GM19240 (cell line): ENCODE data around the gene LRIG3.

Source experiments
- DNase-seq: peaks from one replicate; pipeline ENCODE4 v3.0.0; 2011; ENCODE audit warnings: low spot score; ENCODE audit not compliant: insufficient read length

LRIG3 gene

DNA sequence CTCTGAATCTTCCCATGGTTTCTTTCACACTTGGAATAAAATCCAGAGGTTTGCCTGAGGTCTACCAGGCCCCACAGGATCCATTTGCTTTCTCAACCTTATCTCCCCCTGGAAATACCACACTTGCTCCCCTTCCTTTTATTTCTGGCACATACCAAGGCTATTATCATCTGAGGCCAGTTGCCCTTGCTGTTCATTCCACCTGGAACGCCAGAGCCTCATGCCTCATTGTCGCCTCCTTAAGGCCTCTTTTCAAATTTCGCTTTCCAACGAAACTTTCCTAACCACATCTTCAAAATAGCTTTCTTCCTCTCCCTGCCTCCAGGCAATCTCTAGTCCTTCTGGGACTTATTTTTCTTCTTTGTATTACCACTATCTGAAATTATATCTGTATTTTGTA is 11.2 kb upstream of the LRIG3 start:
- no peak for DNase-seq

DNA sequence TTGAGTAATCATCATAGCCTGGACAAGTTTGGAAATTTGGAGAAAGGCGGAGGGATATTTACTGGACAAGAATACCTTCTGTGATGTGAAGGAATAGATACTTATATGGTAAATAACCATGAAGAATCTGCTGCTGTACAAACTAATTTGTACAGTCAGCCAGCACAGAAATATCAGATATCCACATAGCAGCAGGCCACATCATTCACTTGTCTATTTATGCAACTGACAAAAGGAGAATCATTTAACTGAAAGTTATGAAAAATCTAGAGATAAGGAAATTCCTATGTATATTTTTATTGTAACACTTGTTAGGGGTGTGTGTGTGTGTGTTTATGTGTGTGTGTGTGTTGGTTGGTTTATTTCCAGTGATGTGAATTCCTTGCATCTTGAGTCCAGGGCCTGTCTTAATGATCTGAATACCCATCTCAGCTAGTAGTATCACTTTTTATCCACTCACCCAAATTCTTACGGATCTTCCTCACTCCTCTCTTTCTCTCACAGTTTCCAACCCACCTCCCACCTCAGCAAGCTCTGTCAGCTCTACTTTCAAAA is 10.5 kb upstream of the LRIG3 start:
- no peak for DNase-seq

DNA sequence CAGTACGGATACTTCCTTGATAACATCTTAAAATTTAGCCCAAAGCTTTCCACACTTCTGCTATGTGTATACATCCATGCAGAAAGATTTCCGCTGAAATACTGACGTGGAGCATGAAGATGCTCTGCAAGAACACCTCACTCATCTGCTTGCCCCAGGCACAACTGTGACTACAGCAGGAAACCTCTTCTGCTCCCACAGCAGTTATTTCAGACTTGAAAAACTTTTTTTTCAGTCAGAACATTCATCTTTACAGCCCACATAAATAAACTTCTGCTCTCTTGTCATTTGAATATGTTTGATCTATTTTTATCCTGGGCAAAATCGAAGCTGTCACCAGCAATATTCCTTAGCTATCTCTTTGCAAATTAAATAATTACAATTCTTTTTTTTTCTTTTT is 6.8 kb upstream of the LRIG3 start:
- no peak for DNase-seq

DNA sequence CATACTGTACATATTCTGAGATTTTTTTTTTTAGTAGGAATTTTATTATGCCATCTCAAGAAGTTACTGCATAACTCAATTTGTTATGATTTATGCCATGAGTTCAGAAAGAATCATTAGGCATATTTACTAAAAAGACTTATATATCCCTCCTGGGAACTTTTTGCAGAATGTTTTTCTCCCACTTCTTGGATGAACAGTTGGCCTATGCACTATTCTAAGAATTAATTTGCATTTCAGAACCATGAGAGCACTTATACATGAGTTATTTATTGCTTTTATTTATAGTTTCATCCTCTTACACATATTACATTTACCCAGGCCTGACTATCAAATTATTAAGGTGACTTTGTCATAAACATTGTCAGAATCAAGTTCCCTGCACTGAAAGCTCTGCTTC is 6.3 kb upstream of the LRIG3 start:
- no peak for DNase-seq

DNA sequence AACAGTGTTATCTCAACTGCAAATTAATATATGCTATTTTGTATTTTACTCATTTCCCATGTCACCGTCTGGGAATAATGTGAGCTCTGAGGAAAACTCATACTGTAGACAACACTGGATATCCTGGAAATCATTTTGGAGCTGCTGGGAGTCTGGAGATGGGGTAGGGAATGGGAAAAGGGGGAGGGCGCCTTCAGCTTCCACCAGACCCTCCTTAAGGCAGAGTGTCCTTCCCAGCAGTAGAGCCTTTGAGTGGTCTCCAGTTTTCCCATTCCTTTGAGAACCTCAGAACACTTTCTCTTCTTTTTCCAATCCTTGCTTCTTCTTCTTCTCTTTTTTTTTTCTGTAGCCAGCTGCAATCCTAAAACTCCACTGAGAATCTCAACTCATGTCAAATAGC is 5.4 kb upstream of the LRIG3 start:
- no peak for DNase-seq

DNA sequence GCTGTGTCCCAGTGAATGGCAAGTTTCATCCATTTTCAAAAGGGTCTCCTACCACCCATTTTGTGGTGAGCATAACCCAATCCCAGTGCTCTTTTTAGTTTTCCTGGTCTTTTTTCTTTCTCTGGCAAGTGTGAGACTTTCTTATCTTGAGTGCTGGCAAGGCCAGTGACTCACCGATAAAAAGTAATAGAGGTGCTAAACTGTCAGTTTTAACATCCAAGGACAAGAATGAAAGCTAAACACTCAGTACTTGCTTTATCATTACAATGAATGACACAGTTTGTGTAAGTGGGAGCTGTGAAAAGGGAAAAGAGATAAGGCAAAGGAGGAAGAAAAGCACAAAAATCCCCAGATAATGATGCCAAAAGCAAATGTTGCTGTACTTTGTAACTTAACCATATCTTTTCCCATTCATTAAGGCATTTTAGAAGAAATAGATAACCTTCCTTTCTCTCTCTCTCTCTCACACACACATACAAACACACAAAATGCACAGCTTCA is 4.9 kb upstream of the LRIG3 start:
- DNase-seq: no peak

DNA sequence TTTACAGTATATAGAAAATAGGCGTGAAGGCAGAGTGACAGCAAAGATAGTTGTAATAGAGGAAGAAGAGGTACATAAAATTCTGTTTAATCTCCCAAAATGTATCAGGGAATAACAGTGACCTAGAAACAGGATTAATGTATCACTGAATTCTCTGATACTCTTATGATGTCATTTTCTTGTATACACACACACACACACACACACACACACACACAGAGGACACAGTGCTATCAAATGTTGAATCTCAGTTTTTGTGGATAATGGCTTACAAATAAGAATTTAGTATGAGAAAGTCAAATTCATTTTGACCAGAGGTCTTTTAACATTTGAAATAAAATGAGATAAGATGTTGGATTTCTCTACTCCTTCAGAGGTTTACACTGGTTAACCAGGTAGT is 4.3 kb upstream of the LRIG3 start:
- no peak for DNase-seq

DNA sequence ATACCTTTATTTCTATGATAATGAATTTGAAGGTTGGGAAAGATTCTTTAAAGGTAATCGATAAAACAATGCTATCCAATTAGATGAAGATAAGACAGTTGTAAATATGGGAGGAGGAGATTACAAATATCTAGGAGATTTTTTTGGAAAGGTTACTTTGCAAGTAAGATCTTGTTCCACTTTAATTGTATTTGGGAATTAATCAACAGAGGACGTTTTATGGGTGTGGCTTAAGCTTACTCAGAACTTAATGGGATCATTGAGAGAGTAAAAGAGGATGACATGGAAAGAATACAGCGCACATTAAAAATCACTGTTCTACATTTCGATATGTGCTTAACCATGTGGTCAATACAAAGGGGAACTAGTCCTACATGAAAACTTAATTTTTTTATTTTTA is 3.5 kb upstream of the LRIG3 start:
- DNase-seq: no peak

DNA sequence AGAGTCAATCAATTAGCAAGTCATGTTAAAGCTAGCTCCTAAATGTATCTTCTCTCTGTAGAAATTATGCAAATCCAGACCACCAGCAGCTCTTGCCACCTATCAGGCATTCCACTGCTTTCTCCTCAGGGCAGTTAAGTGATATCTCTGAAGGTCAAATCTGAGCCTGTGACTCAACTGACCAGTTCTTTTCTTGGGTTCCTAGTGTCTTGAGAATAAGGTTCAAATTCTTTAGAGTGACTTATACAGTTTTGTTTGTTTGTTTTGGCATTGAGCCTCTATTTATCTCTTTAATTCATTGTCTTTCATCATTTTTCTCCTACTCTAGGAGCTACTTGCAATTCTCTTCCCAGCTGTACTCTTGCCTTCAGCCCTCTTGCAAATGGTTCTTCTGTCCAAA is 2.5 kb upstream of the LRIG3 start:
- no peak for DNase-seq

DNA sequence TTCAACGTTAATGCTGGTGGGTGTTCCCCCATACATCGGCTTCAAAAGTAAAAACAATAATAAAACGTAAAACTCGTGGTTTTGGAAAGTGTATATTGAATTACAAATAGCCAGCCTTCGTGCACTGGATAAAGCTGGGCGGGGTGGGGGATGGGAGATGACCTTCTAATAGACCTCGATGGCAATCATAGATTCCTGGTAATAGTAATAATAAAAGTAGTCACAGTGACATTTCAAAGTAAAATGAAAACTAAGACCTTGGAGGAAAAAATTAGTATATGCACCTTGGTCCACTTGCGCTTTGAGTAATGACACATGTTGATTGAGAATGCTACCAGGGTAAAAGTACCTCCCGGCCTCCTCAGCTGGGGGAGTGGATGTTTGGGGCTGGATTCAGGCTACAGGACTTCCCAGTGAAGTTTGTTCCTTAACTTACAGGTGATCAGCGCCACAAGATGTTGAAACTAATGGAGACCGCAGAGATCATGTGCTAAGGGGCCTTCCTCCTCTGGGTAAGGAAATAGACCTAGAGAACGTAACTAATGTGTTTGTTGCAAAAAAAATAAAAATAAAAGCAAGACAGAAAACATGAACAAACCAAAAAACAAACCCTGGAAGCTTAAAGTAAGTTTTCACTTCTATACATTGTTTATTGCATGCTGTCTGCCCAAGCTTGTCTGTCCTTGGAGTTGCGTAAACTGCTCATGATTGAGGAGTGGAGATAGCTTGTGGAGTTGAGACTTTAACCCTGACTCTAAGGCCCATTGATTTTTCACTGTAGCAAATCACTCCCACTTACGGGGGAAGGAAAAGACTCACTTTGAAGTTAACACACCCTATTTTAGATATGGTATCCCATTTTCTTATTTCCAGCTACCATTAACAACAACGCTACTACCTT is 907 bp upstream of the LRIG3 start:
- no peak for DNase-seq

DNA sequence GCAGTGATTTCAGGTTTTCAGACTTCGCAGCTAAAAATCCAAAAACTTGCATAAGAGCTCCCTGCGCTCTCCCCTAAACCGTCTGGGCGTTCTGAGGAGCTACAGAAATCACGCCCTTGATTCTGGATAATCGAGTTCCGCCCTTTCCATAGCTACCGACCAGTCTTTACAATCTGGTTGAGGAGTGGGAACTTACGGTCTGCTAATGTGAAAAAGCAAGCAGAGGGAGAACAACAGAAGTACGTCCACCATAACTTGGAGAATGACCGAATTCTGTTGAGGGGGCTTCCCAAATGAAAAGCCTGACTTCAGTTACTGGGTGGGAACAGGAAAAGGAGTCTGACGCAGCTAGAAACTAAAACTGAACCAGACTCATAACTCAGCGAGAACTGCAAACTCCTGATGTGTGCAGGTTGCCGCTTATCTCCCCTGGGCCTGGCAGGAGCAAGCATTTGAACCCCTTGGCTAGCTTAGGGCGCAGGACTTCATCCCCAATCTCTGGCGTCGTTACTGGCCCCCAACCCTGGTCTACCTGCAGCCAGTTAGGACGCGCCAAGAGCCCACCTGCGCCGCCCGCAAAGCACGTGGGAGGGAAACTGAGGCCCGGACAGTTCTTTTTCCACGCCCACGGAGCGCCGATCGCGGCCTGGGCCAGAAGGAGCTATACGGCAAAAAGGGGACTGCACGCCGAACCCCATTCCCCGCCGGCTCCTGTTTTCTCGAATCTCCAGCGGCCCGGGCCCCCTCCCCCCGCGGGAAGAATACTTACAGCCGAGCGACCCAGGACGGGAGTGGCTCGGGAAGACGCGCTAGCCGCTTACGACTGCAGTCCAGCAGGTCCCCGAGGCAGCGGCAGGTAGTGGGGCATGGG is 838 bp downstream of the LRIG3 start:
- DNase-seq: no peak

DNA sequence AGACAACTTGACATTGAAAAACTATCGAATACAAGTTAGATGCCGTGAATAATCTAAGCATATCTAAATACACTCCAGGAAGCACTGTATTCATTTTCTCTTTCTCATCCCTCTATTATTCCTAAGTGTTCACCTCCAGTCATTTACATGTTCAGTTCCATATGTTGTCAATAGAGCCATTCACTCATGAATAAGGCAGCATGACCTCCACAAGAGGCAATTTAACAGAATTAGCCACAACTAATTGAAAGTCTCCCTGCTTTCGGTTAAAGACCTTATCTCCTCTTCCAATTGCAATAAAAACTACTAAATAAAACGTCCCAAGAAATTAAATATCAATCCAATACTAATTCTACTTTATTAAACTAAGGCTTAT is 1.8 kb downstream of the LRIG3 start:
- DNase-seq: no peak

DNA sequence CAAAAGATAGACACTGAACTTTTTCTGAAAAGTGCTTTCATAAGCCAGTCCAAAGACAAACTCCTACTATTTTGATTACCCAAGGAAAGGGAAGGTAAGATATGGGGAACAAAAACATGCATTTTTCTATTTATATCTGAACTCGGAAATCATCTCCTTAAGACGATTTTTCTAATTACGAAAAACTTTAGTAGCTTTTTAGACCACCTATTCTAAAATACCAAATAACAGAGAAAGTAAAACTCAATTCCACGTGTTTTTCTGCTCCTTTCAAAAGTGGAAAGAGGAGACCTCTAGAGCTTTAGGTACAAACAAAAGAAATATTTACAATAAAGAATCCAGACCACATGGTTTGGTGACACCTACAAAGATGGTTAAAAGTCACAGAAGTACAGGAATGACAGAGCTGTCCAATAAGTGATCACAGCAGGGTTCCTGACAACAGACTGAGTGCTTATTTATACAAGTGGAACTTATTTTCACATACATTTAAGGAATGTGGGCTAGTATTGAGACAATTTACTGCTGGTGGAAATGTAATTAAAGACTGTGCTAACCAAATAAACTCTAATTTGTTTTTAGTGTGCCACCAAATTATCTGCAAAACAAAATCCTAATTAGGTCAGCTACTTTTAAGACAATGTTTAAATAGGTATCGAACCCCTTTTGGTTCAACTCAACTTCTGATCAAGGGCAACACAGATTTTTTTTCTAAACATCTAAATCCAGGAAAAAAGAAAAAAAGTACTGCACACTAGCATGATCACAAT is 2.4 kb downstream of the LRIG3 start:
- DNase-seq: no peak

DNA sequence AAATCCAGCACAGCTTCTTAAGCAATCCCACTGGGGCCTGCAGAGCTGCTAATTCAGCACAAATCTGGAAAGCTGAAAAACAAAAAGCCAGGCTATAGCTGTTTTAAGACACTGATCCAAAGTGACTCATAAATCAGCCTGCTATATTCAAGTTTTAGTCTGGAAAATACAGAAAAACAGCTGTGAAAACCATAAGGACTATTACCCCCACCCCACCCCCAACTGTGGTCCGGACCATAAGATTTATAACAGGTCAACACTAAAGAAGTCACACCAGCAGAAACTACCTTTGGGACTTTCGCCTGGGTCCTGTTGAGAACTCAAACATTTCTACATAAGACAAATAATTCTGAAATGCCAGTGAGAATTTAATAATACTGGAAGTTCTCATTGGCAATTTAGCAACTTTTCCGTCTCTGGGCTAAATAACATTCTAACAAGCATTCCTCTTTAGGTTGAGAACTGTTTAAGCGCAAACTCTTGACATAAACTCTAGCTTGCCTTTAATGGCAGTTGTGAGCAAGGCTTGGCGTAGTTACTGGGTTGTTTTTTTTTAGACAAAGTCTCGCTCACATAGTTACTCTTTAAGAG is 3.3 kb downstream of the LRIG3 start:
- no peak for DNase-seq

DNA sequence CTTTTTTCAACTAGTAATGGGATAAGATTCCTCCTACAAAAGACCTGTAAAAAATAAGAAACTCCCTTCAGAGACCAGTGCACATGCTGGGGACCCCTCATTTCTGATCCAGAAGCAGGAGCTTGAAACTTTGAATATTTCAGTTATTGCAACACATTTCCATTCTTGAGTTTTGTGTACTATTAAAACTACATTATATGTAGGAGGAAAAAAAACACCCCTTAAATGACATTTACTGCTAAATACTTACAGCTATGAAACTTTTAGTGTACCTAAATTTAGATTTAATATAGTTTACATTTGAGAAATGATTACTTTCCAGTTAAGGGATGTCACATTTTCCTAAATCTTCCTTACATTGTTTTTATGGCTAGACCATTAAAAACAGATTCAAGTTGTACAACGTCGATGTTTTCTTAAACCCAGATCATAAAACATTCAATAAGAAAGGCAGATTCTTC is 4.1 kb downstream of the LRIG3 start:
- no peak for DNase-seq

DNA sequence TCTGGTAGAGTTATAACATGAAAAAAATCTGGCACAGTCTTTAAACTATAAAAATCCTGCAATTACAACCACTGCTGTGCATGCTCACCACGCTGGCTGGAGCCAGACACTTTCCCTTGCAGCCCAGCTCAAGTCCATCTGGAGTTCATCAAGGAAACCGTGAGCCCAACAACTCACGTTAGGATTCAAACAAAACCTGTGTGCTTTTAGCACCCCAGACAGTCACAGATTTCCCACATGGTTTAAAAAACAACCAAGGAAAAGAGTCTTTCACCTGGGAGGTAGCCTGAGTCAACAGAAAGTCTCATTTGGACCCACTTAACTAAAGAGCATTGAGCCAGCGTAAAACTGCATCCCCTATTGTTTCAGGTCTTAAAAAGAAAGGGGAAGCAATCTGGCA is 4.7 kb downstream of the LRIG3 start:
- no peak for DNase-seq

DNA sequence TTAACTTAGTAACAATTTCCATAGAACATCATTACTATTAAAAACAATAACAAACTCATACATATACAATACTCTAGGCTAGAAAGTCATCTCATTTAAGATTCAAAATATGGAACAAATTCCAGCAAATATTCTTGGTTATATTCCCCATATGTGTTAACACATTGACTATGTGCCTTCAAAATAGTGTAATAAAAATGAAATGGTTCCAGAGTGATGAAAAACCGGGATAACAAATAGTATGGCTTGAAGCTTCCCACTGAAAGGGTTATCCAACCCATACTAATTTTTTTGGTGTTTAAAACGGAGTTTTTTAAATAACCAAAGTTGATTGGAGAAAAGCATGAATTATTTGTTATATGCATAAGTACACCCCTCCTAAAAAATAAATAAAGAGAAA is 5.3 kb downstream of the LRIG3 start:
- no peak for DNase-seq

DNA sequence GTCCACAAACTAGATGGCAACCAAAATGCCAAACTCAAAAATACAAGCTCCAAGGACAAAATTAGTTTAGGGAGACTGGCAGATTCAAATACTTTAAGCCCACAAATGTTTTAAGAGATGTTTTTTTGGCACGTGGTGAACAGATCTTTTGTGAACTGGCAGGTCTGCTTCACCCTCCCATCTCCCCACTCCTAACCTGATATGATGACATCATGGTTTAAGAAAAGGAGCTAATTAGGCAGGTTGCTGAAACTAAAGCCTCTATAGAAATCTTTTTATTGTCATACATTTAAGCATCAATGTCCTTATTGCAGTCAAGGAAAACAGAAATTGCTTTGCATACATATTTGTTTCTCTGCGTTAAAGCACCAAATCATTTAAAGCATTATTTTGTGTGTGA is 5.8 kb downstream of the LRIG3 start:
- no peak for DNase-seq

DNA sequence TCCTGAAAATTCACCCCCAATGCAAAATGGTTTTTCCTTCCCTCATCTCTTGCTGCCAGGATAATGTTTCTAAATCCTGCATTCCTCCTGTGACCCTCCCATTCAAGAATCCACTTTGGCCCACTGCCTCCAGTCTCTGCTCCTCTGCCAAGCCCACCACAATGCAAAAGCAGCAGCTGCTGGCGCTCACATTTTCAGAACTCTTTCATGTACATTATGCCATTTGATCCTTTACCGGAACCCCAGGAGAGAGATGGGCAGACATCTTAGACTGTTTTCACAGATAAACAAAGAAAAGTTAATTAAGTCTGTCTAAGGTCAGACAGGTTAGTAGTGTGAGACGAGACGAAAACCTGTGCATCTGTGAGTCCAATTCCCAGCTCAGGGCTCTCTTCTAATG is 12.9 kb downstream of the LRIG3 start:
- DNase-seq: no peak

DNA sequence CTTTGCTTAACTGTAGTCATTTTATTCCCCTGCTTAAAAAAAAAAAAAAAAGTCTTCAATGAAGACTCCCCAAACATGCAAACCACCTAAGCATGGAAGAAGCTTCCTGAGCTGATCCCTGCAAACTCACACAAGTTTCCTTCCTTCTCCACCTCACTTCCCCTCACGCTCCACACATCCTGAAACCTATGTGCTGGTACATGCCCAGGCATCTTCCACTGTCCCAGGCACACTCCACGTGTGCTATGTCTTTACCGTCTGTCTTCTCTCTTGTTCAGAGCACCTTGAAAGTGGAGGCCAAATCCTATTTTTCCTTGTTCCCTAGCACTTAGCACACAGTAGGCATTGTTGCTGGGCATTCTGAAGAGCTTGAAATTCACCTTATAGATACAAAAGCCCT is 13.4 kb downstream of the LRIG3 start:
- no peak for DNase-seq

DNA sequence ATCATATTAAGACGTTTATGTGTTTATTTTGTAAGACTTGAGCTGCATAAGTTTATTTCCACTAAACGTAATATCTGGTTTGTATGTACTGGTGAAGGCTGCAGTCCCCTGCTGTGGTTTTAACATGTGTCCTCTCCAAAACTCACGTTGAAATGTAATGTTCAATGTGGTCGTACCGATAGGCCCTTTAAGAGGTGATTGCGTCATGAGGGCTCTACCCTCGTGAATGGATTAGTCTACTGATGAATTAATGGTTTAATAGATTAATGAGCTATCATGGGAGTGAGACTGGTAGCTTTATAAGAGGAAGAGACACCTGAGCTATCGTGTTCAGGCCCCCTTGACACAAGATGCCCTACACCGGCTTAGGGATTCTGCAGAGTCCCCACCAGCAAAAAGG is 14.9 kb downstream of the LRIG3 start:
- DNase-seq: no peak
